ENCODE data around the gene ACTN4. TPM values are rescaled to one million over a fixed set of nuclear protein-coding genes. Genes with fewer than 3 reads are reported as not detected.
A peak's percentile ranks its signal among the peaks of the same experiment; 100 is the strongest.

The ACTN4 gene
- total RNA-seq, 1 experiment from 2014 or later: 1,233 TPM

- ChIA-PET CTCF (interaction anchor here (0.5 to 0.6 kb wide), 2 partner anchors 12 to 137 kb away, joined by 3 read pairs; no protein-coding TSS in a partner anchor), POLR2A (ENCODE audit: unreplicated experiment) (interaction anchor here (0.6 to 2.5 kb wide), 9 partner anchors 10 to 584 kb away, joined by 3 to 36 read pairs (median 4); partner anchors contain the start of gene EIF3K)
- peaks cover 86% of the 10 kb centered on the region for H3F3A ChIP-seq (ENCODE audit: insufficient read depth, low read depth)
- H3K27me3 ChIP-seq (ENCODE audit: insufficient read depth, low read depth): no peaks in the 10 kb centered on the region
- H3K27ac ChIP-seq: peak overlapping the region; percentile 100
- H4K20me1 ChIP-seq (ENCODE audit: insufficient read depth): peaks cover 15% of the 10 kb centered on the region; the same call in 1 of the 2 replicates
- H3K36me3 ChIP-seq (ENCODE audit: low read depth): peaks cover 49% of the 10 kb centered on the region
- TF ChIP-seq CTCF (conservative IDR thresholded peaks at IDR 0.05) (no peak), EZH2 (IDR thresholded peaks at IDR 0.05; ENCODE audit: low read depth) (no peak)
- H3K4me3 ChIP-seq: peak overlapping the region; percentile 49; the same call in 1 of the 2 replicates
- DNase-seq: peak; percentile 88 to 94
- no TSS peak for BruUV-seq (replicated peaks)
- peaks cover 65% of the 10 kb centered on the region for H3K4me1 ChIP-seq (replicated peaks; ENCODE audit: insufficient read depth)
- H3K79me2 ChIP-seq (ENCODE audit: low read depth): peaks cover 100% of the 10 kb centered on the region
- intact Hi-C loops (cut with micrococcal nuclease; ENCODE audit: unreplicated experiment): loop anchor here (1.0 kb wide), 5 partner anchors 10 to 56 kb away; no protein-coding TSS in a partner anchor
- peak overlapping the region; percentile 76 for H3K4me2 ChIP-seq
- no peak overlapping the region for H2AFZ ChIP-seq
- H3K9me3 ChIP-seq (ENCODE audit: insufficient read depth, low read depth): no peaks in the 10 kb centered on the region
- no peaks in the 10 kb centered on the region for H3K9me2 ChIP-seq (ENCODE audit: insufficient read depth)
Measured at GRCh38 chr19:38693380-38694223, 46.2 kb downstream of the ACTN4 start.

GRCh38 chr19:38695317-38695683, 47.9 kb downstream of the ACTN4 start:
- CTCF ChIA-PET: no interaction called here
- POLR2A ChIA-PET (ENCODE audit: unreplicated experiment): no interaction called here

More at GRCh38 chr19:38695317-38695683, 47.9 kb downstream of the ACTN4 start:
- H3K27ac ChIP-seq: peak overlapping the region; percentile 100
- no TSS peak for BruUV-seq (replicated peaks)
- no peak overlapping the region for H3K4me2 ChIP-seq
- TF ChIP-seq EZH2 (IDR thresholded peaks at IDR 0.05; ENCODE audit: low read depth): no peak
- no peak for TF ChIP-seq CTCF (conservative IDR thresholded peaks at IDR 0.05)
- peaks cover 25% of the 10 kb centered on the region for H4K20me1 ChIP-seq (ENCODE audit: insufficient read depth)
- H3K9me3 ChIP-seq (ENCODE audit: insufficient read depth, low read depth): no peaks in the 10 kb centered on the region
- no peaks in the 10 kb centered on the region for H3K27me3 ChIP-seq (ENCODE audit: insufficient read depth, low read depth)
- peaks cover 48% of the 10 kb centered on the region for H3K4me1 ChIP-seq (replicated peaks; ENCODE audit: insufficient read depth)
- no peak for DNase-seq
- H3K9me2 ChIP-seq (ENCODE audit: insufficient read depth): no peaks in the 10 kb centered on the region
- peaks cover 81% of the 10 kb centered on the region for H3F3A ChIP-seq (ENCODE audit: insufficient read depth, low read depth)
- peaks cover 39% of the 10 kb centered on the region for H3K36me3 ChIP-seq (ENCODE audit: low read depth)
- H3K4me3 ChIP-seq: no peak overlapping the region
- peaks cover 98% of the 10 kb centered on the region for H3K79me2 ChIP-seq (ENCODE audit: low read depth)
- no peak overlapping the region for H2AFZ ChIP-seq
- intact Hi-C loops (cut with micrococcal nuclease; ENCODE audit: unreplicated experiment): no loop called here

Measured in PC-9 (cell line).